Sigmoid colon (tissue), 7 donors: ENCODE measurements around the gene CCDC7. TPM values are rescaled to one million over a fixed set of nuclear protein-coding genes. Genes with fewer than 3 reads are reported as not detected.
"Not testable (repeated sequence)": the region's sequence is repeated elsewhere in the genome, so short reads cannot be mapped to it uniquely, and the experiment has no call there.

Source experiments
- DNase-seq: peaks from one replicate; pipeline ENCODE4 v3.0.0-alpha.2; 2019
- H3K27ac ChIP-seq, 4 donors: fragments of 200-600 bp; sonication (generic); one replicate each; pipeline ENCODE4 v1.5.1; 2016 to 2019; ENCODE audit warnings: mild to moderate bottlenecking in 1 of 4
- H3K27me3 ChIP-seq, 3 donors: fragments of 200-600 bp; sonication (generic); one replicate each; pipeline ENCODE4 v1.5.1; 2019; ENCODE audit warnings: mild to moderate bottlenecking in 1 of 3
- H3K36me3 ChIP-seq, 4 donors: fragments of 200-600 bp; sonication (generic); one replicate each; pipeline ENCODE4 v1.5.1; 2016 to 2019
- H3K4me1 ChIP-seq, 4 donors: fragments of 200-600 bp; sonication (generic); one replicate each; pipeline ENCODE4 v1.5.1; 2017 to 2019
- H3K4me3 ChIP-seq, 4 donors: fragments of 200-600 bp; sonication (generic); one replicate each; pipeline ENCODE4 v1.5.1; 2017 to 2019; ENCODE audit warnings: mild to moderate bottlenecking in 2 of 4, moderate library complexity in 1 of 4
- H3K9me3 ChIP-seq, 4 donors: fragments of 200-600 bp in 3 of 4; sonication (generic) in 3 of 4; one replicate each; pipeline versions ENCODE4 v1.5.1 to v1.6.1; 2013 to 2019
- CTCF ChIP-seq, 4 experiments: fragments of 450-650 bp in 3 of 4; fragments of 200-600 bp in 1 of 4; IDR thresholded peaks; one replicate each; pipeline ENCODE4 v1.5.1; 2016 to 2019; ENCODE audit warnings: antibody characterized with exemption in 4 of 4, mild to moderate bottlenecking in 3 of 4, moderate library complexity in 2 of 4
- EP300 ChIP-seq, 4 donors: sonication (generic); formaldehyde crosslinking; IDR thresholded peaks; one replicate each; pipeline ENCODE4 v1.6.1; 2017; ENCODE audit warnings: antibody characterized with exemption in 4 of 4
- POLR2A ChIP-seq, 2 donors: fragments of 450-650 bp; IDR thresholded peaks; one replicate each; pipeline ENCODE4 v1.6.1; 2016; ENCODE audit warnings: antibody characterized with exemption in 2 of 2, mild to moderate bottlenecking in 2 of 2, moderate library complexity in 2 of 2
- POLR2AphosphoS5 ChIP-seq, 4 donors: sonication (generic); formaldehyde crosslinking; IDR thresholded peaks; one replicate each; pipeline ENCODE4 v1.6.1; 2017; ENCODE audit warnings: antibody characterized with exemption in 4 of 4
- WGBS, 2 donors: extraction: QIAGEN DNeasy Blood & Tissue Kit; methylation state at CpG; one replicate each; pipeline ENCODE4 v1.1.7; 2013; 5-methylcytosine and 5-hydroxymethylcytosine counted together
- intact Hi-C: fragments of 100-400 bp; cut with DNase I; formaldehyde crosslinking; loops from one replicate; pipeline ENCODE4 v1.15.1; 2023
- polyA plus RNA-seq, 3 donors: library from polyadenylated mRNA; stranded (reverse); fragments of 200-250 nt; gene quantifications; one replicate each; pipeline ENCODE4 v1.2.3, GENCODE V29; 2013
- total RNA-seq, 4 donors: library from RNA; depleted of rRNA; stranded (reverse); fragments of >200 nt; gene quantifications; one replicate each; pipeline ENCODE4 v1.1.0, GENCODE V29; 2016
- donor health status: healthy with polysubstance abuse.
- donor health status: Bipolar disorder and iron deficiency.
- donor health status: healthy.

The CCDC7 gene
- total and polyA plus RNA-seq, 7 donors = 0.46 to 84.9 (median 42.9) TPM

DNA sequence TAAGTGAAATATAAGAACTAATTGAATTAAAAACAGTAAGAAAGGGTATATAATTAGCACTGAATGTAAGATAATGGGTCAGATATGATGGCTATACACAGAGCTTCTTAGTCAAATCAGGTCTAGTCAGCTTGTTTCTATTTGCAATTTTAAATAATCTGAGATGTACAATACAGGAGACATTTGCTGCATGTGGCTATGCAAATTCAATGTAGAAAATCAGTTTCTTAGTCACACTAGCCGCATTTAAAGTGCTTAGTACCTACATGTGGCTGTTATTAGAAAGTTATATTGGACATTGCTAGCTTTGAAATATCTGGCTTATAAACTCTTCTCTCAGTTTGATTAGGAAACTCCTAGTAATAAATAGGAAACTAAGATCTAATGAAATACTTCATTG, 25.3 kb downstream of the CCDC7 start:
- H3K27me3 ChIP-seq = no peaks in the 10 kb centered on the region
- no peak overlapping the region for H3K4me3 ChIP-seq
- no peak for TF ChIP-seq POLR2A (IDR thresholded peaks at IDR 0.05)
- TF ChIP-seq POLR2AphosphoS5 (IDR thresholded peaks at IDR 0.05) = no peak
- TF ChIP-seq CTCF (IDR thresholded peaks at IDR 0.05) = no peak
- TF ChIP-seq EP300 (IDR thresholded peaks at IDR 0.05) = no peak
- peaks cover 0 to 25% (median 5%) of the 10 kb centered on the region in 4 donors for H3K36me3 ChIP-seq
- no peaks in the 10 kb centered on the region for H3K9me3 ChIP-seq
- H3K4me1 ChIP-seq = no peaks in the 10 kb centered on the region
- intact Hi-C loops = no loop called here
- DNase-seq = no peak
- H3K27ac ChIP-seq = no peak overlapping the region
- WGBS, 2 donors = 93 to 97% methylated on average over 1 of the region's 1 CpG

- no peak for TF ChIP-seq CTCF (IDR thresholded peaks at IDR 0.05)
- no peak for TF ChIP-seq POLR2AphosphoS5 (IDR thresholded peaks at IDR 0.05)
- no peak for TF ChIP-seq EP300 (IDR thresholded peaks at IDR 0.05)
- no peak for TF ChIP-seq POLR2A (IDR thresholded peaks at IDR 0.05)
- H3K4me3 ChIP-seq = no peak overlapping the region
- H3K36me3 ChIP-seq = peaks cover 0 to 42% (median 10%) of the 10 kb centered on the region in 4 donors
- intact Hi-C loops = no loop called here
- peaks cover 0 to 8% (median 4%) of the 10 kb centered on the region in 4 donors for H3K9me3 ChIP-seq
- no peak for DNase-seq
- H3K27ac ChIP-seq = no peak overlapping the region
- H3K4me1 ChIP-seq = no peaks in the 10 kb centered on the region
- H3K27me3 ChIP-seq = no peaks in the 10 kb centered on the region
- WGBS, 2 donors = 92 to 97% methylated on average over 1 of the region's 1 CpG
These were observed 31.6 kb downstream of the CCDC7 start for GRCh38 chr10:32477499-32477898.

DNA sequence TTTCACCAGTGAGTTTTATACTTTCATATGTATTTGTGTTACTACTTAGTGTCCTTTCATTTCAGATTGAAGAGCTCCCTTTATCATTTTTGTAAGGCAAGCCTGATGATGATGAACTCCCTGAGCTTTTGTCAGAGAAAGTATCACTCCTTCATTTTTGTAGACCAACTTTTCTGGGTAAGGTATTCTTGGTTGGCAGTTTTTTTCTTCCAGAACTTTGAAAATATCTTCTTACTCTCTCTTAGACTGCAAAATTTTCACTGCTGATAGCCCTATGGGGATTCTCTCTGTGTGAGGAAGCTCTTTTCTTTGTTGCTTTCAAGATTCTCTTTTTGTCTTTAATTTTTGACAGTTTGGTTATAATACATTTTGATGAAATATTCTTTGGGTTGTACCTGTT, 35.7 kb downstream of the CCDC7 start:
- no peak for TF ChIP-seq POLR2AphosphoS5 (IDR thresholded peaks at IDR 0.05)
- TF ChIP-seq CTCF (IDR thresholded peaks at IDR 0.05) = no peak
- TF ChIP-seq POLR2A (IDR thresholded peaks at IDR 0.05) = no peak
- no peak for TF ChIP-seq EP300 (IDR thresholded peaks at IDR 0.05)
- intact Hi-C loops = no loop called here

DNA sequence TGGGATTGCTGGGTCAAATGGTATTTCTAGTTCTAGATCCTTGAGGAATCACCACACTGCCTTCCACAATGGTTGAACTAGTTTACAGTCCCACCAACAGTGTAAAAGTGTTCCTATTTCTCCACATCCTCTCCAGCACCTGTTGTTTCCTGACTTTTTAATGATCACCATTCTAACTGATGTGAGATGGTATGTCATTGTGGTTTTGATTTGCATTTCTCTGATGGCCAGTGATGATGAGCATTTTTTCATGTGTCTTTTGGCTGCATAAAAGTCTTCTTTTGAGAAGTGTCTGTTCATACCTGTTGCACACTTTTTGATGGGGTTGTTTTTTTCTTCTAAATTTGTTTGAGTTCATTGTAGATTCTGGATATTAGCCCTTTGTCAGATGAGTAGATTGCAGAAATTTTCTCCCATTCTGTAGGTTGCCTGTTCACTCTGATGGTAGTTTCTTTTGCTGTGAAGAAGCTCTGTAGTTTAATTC, 37.1 kb downstream of the CCDC7 start:
- H3K4me1 ChIP-seq, intact Hi-C loops, H3K4me3 ChIP-seq, H3K27ac ChIP-seq, H3K9me3 ChIP-seq, H3K27me3 ChIP-seq, DNase-seq: not testable (repeated sequence)
- H3K36me3 ChIP-seq = peaks cover 0 to 32% (median 8%) of the 10 kb centered on the region in 4 donors

More for the DNA sequence above, 35.7 kb downstream of the CCDC7 start:
- Histone ChIP-seq H3K27me3 (no peaks in the 10 kb centered on the region), H3K9me3 (peaks cover 0 to 8% (median 4%) of the 10 kb centered on the region in 4 donors), H3K4me1 (no peaks in the 10 kb centered on the region), H3K27ac (no peak overlapping the region), H3K4me3 (no peak overlapping the region), H3K36me3 (peaks cover 0 to 34% (median 7%) of the 10 kb centered on the region in 4 donors)
- no peak for DNase-seq

DNA sequence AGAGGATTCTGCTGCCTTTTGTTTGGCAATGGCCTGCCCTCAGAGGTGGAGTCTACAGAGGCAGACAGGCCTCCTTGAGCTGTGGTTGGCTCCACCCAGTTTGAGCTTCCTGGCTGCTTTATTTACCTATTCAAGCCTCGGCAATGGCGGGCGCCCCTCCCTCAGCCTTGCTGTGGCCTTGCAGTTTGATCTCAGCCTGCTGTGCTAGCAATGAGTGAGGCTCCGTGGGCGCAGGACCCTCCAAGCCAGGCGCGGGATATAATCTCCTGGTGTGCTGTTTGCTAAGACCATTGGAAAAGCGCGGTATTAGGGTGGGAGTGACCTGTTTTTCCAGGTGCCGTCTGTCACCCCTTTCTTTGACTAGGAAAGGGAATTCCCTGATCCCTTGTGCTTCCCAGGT, 42.1 kb downstream of the CCDC7 start:
- H3K27me3 ChIP-seq, DNase-seq, intact Hi-C loops, H3K4me1 ChIP-seq, H3K9me3 ChIP-seq, H3K4me3 ChIP-seq, H3K27ac ChIP-seq: not testable (repeated sequence)
- 88 to 89% methylated on average over 10 of the region's 10 CpGs for WGBS, 2 donors
- peaks cover 0 to 21% (median 4%) of the 10 kb centered on the region in 4 donors for H3K36me3 ChIP-seq

DNA sequence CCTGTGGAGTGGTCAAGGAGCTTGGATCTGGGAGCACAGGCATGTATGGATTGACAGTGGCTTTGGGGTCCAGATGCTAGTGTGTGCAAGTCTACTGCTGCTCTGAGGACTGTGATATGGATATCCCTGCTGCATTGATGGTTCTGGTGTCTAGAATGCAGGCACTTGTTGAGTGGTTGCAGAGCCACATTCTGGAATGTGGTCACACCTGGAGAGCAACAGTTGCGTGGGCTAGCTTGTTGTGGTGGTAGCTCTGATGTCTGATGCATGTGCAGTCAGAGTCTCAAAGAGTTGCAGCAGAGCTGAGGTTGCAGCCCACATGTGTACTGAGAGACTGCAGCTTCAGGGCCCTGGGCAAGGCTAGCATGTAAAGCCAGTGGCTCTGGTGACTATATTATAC, 43.2 kb downstream of the CCDC7 start:
- TF ChIP-seq POLR2AphosphoS5 (IDR thresholded peaks at IDR 0.05) (no peak), POLR2A (IDR thresholded peaks at IDR 0.05) (no peak), EP300 (IDR thresholded peaks at IDR 0.05) (no peak), CTCF (IDR thresholded peaks at IDR 0.05) (no peak)
- no peak for DNase-seq
- Histone ChIP-seq H3K9me3 (peaks cover 0 to 2% (median 0%) of the 10 kb centered on the region in 4 donors), H3K27ac (no peak overlapping the region), H3K4me1 (no peaks in the 10 kb centered on the region), H3K4me3 (no peak overlapping the region), H3K27me3 (no peaks in the 10 kb centered on the region), H3K36me3 (peaks cover 0 to 21% (median 4%) of the 10 kb centered on the region in 4 donors)
- 89 to 93% methylated on average over 1 of the region's 1 CpG for WGBS, 2 donors
- intact Hi-C loops = no loop called here
